ENCODE results near the gene WEE1.

GRCh38 chr11:9570313-9571025 lies 3.0 kb upstream of the WEE1 start:
- TF ChIP-seq, protein P1, sequence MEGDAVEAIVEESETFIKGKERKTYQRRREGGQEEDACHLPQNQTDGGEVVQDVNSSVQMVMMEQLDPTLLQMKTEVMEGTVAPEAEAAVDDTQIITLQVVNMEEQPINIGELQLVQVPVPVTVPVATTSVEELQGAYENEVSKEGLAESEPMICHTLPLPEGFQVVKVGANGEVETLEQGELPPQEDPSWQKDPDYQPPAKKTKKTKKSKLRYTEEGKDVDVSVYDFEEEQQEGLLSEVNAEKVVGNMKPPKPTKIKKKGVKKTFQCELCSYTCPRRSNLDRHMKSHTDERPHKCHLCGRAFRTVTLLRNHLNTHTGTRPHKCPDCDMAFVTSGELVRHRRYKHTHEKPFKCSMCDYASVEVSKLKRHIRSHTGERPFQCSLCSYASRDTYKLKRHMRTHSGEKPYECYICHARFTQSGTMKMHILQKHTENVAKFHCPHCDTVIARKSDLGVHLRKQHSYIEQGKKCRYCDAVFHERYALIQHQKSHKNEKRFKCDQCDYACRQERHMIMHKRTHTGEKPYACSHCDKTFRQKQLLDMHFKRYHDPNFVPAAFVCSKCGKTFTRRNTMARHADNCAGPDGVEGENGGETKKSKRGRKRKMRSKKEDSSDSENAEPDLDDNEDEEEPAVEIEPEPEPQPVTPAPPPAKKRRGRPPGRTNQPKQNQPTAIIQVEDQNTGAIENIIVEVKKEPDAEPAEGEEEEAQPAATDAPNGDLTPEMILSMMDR (IDR thresholded peaks at IDR 0.05; ENCODE audit: low read depth, low read length): no peak
- no peak for TF ChIP-seq POLR2A (IDR thresholded peaks at IDR 0.05; ENCODE audit: extremely low read depth, insufficient read length)
- TF ChIP-seq MYC (IDR thresholded peaks at IDR 0.05; ENCODE audit: low read depth, low read length): no peak
